Naive B cell (primary cell): Measurements from ENCODE around the gene PARN. TPM values are rescaled to one million over a fixed set of nuclear protein-coding genes. Genes with fewer than 3 reads are reported as not detected.

Source experiments
- ATAC-seq, 2 donors: fragments of 150-1000 bp; cut with Tn5 transposase; 2 replicates each; pipeline ENCODE4 v1.10.0; 2021; ENCODE audit warnings: low read depth in 2 of 2, mild to moderate bottlenecking in 2 of 2, moderate library complexity in 2 of 2
- DNase-seq: peaks from one replicate; pipeline ENCODE4 v3.0.0; 2022
- H3K27ac Mint-ChIP-seq, 6 donors: one replicate each; pipeline ENCODE4 v1.8.0; 2020 to 2022; ENCODE audit warnings: mild to moderate bottlenecking in 6 of 6, mixed read lengths in 6 of 6, moderate library complexity in 5 of 6, inconsistent platforms in 2 of 6
- H3K27me3 Mint-ChIP-seq, 3 donors: one replicate each; pipeline ENCODE4 v1.8.0; 2021 to 2022; ENCODE audit warnings: mixed read lengths in 3 of 3, mild to moderate bottlenecking in 1 of 3
- H3K36me3 Mint-ChIP-seq, 2 donors: one replicate each; pipeline ENCODE4 v1.8.0; 2020 to 2022; ENCODE audit warnings: mixed read lengths in 2 of 2, inconsistent platforms in 1 of 2, mild to moderate bottlenecking in 1 of 2
- H3K4me1 Mint-ChIP-seq, 3 donors: one replicate each; pipeline ENCODE4 v1.8.0; 2020 to 2022; ENCODE audit warnings: mixed read lengths in 3 of 3, inconsistent platforms in 1 of 3, mild to moderate bottlenecking in 1 of 3, moderate library complexity in 1 of 3
- H3K4me3 Mint-ChIP-seq, 8 donors: one replicate each; pipeline ENCODE4 v1.8.0; 2020 to 2022; ENCODE audit warnings: mild to moderate bottlenecking in 8 of 8, mixed read lengths in 8 of 8, moderate library complexity in 8 of 8, inconsistent platforms in 2 of 8
- H3K9me3 Mint-ChIP-seq, 7 donors: one replicate each; pipeline ENCODE4 v1.8.0; 2020 to 2022; ENCODE audit warnings: mixed read lengths in 7 of 7, mild to moderate bottlenecking in 5 of 7, inconsistent platforms in 2 of 7, moderate library complexity in 1 of 7
- polyA plus RNA-seq, 6 donors: library from polyadenylated mRNA; unstranded; fragments of 300-500 nt; fragmentation: Illumina TruSeq; gene quantifications; one replicate each; pipeline ENCODE4 v1.2.3, GENCODE V29; 2021; ENCODE audit warnings: low read depth in 6 of 6

The PARN gene
- polyA plus RNA-seq, 6 donors from 2014 or later = 43.7 to 64.7 (median 55.4) TPM

DNA sequence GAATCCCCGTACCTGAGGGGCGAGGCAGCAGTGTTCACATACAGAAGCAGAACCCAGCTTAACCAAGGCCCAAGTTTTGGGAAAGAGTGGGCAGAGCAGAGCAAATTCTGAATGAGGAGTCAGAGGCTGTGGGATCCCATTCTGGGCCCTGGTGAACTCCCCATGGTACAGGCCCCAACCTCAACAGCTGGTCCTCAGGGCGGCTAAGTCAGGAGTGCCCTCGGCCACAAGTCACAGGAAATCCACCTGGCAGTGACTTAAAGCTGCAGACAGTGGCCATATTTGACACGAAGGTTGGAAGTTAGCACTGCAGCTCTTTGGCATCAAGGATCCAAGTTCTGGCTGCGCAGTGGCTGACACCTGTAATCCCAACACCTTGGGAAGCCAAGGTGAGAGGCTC, 237.1 kb downstream of the PARN start:
- DNase-seq (no peak), ATAC-seq (no peak)
- no peaks in the 10 kb centered on the region for H3K27me3 Mint-ChIP-seq
- H3K4me3 Mint-ChIP-seq = no peak overlapping the region
- no peak overlapping the region for H3K27ac Mint-ChIP-seq
- H3K4me1 Mint-ChIP-seq = no peaks in the 10 kb centered on the region
- H3K36me3 Mint-ChIP-seq = no peaks in the 10 kb centered on the region
- H3K9me3 Mint-ChIP-seq = no peaks in the 10 kb centered on the region

GRCh38 chr16:14389359-14389758, 240.7 kb downstream of the PARN start:
- no peak for ATAC-seq
- H3K36me3 Mint-ChIP-seq = no peaks in the 10 kb centered on the region
- no peak overlapping the region for H3K4me3 Mint-ChIP-seq
- peaks cover 0 to 4% (median 0%) of the 10 kb centered on the region in 7 donors for H3K9me3 Mint-ChIP-seq
- DNase-seq = no peak
- H3K27me3 Mint-ChIP-seq = peaks cover 0 to 7% (median 0%) of the 10 kb centered on the region in 3 donors
- H3K27ac Mint-ChIP-seq = peak overlapping the region in 1 of 6 donors; percentile 78
- H3K4me1 Mint-ChIP-seq = no peaks in the 10 kb centered on the region

- Mint-ChIP-seq H3K9me3 (peaks cover 0 to 4% (median 0%) of the 10 kb centered on the region in 7 donors), H3K36me3 (no peaks in the 10 kb centered on the region), H3K27ac (no peak overlapping the region)
These were observed 241.8 kb downstream of the PARN start for GRCh38 chr16:14388243-14388642.

DNA sequence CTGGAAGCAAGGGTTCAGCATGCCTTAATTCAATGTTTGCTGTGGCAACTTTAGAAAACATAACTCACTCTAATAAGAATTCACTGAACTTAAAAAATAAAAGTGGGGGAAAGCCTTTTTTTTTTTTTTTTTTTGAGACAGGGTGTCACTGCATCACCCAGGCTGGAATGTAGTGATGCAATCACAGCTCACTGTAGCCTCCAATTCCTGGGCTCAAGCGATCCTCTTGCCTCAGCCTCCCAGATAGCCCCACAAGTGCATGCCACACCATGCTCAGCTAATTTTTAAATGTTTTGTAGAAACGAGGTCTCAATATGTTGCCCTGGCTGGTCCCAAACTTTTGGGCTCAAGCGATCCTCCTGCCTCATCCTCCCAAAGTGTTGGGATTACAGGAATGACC, 243.9 kb downstream of the PARN start:
- DNase-seq = no peak
- Mint-ChIP-seq H3K4me1 (no peaks in the 10 kb centered on the region), H3K27me3 (peaks cover 6 to 8% (median 7%) of the 10 kb centered on the region in 3 donors), H3K4me3 (no peak overlapping the region), H3K36me3 (no peaks in the 10 kb centered on the region), H3K27ac (no peak overlapping the region), H3K9me3 (peaks cover 0 to 4% (median 0%) of the 10 kb centered on the region in 7 donors)
- no peak for ATAC-seq

More at GRCh38 chr16:14388243-14388642, 241.8 kb downstream of the PARN start:
- no peak for ATAC-seq
- H3K4me1 Mint-ChIP-seq = no peaks in the 10 kb centered on the region
- H3K4me3 Mint-ChIP-seq = no peak overlapping the region
- no peak for DNase-seq
- H3K27me3 Mint-ChIP-seq = peaks cover 6 to 8% (median 7%) of the 10 kb centered on the region in 3 donors

Other genes starting within 250 kb of the PARN start
- gene BFAR, start 2.7 kb upstream of the PARN start, polyA plus RNA-seq = 10 to 100 TPM; 29.0 to 46.6 (median 40.4) TPM
- not detected for gene PLA2G10, start 64.0 kb upstream of the PARN start, polyA plus RNA-seq
- gene NPIPA3, start 73.2 kb upstream of the PARN start, polyA plus RNA-seq = not detected
- gene NPIPA2, start 112.3 kb upstream of the PARN start, polyA plus RNA-seq = not detected
- 10 to 100 TPM; 15.9 to 45.1 (median 26.0) TPM for gene NOMO1, start 203.5 kb upstream of the PARN start, polyA plus RNA-seq